Germinal center (tissue), 1 donor: ENCODE data around the gene SGO2.
"Not testable (repeated sequence)": the region's sequence is repeated elsewhere in the genome, so short reads cannot be mapped to it uniquely, and the experiment has no call there.

ENCODE experiments used
- DNase-seq: peaks from one replicate; pipeline ENCODE4 v3.0.0; 2012; ENCODE audit warnings: mixed read lengths, low spot score

SGO2 gene

GRCh38 chr2:200596774-200597570 lies 71.0 kb downstream of the SGO2 start:
- no peak for DNase-seq

GRCh38 chr2:200599206-200599605 lies 73.2 kb downstream of the SGO2 start:
- no peak for DNase-seq

DNA sequence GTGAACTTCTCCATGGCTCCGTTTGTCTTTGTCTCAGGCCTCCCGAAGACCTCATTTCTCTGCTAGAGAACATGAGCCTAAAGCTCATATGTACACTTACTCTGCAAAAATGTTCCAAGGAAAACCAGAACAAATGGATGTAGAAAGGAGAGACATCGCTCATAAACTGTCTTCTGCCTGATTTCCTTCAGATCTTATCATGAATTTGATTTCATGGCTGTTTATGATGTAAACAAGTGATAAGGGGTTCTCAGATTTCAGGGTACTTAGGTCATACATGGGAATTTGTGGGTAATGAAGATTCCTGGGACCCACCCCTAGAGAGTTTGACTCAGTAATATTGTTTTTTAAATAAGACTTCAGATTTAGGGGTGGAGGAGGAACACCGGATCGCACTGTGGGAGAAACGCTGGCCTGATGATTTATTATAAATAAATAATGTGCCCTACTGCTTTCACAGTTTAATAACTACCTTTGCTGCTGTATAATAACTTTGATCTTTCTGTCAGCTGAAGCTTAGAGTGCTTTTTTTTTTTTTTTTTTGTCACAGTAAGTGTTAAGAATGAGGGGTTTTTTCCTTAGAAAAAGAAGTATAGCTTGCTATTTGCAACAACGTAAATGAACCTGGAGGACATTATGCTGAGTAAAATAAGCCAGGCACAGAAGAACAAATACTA lies 74.7 kb downstream of the SGO2 start:
- no peak for DNase-seq

DNA sequence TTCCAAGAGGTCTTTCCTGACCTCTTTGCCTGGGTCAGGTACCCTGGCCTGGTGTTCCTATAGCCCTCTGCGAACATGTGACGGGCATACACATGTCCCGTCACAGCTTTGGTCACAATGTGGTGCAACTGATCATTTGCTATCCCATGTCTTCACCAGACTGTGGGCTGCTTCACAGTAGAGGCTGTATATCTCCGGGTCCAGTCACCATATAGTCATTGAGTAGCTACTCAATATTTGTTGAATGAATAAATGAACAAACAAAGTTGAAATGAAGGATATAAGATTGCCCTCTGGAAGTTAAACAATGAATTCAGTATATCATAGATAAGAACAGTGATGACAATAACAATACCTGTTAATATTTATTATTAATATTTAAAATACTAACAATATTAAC lies 76.6 kb downstream of the SGO2 start:
- no peak for DNase-seq

GRCh38 chr2:200603972-200604371 lies 78.0 kb downstream of the SGO2 start:
- DNase-seq, result no peak

- no peak for DNase-seq
Observed at GRCh38 chr2:200604571-200605255, 78.7 kb downstream of the SGO2 start.

- no peak for DNase-seq
Observed at GRCh38 chr2:200608341-200609027, 82.5 kb downstream of the SGO2 start.

- no peak for DNase-seq
Observed at GRCh38 chr2:200609028-200609614, 83.1 kb downstream of the SGO2 start.

- DNase-seq, result not testable (repeated sequence)
Observed at GRCh38 chr2:200610217-200610616, 84.2 kb downstream of the SGO2 start.

DNA sequence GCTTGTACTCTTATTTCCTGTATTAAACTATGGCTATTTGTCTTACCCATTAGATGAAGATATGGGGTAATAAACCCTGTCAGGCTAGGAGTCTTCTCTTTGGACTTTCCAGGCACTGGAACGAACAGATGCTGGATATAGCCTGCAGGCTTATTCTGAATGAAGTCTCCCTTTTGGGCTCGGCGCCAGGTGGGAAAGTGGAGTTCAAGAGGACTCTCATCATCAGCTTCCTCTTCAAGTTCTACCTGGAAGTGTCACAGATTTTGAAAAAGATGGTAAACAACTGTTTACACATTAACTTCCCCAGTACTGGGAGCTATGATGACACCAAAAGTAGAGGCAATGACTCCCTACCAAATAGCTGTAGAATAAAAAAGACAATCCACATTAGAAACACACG lies 87.7 kb downstream of the SGO2 start:
- DNase-seq, result no peak

DNA sequence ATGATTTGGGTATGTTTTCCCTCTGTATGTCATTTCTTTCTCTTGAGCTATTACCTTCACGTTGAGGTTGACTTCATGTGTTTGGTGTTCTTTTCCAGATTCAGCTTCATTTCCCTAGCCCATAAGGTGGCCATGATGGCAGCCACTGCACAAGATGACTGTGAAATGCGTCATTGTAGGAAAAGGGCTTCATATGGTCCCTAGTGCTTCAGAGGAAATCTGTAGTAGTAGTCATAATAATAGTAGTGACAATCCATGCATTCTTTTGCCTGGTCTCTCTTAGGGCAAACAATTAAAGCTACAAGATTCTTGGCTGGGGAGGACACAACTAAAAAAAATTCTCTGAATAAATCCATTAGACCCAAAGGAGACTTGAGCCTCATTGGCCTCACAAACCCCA lies 88.2 kb downstream of the SGO2 start:
- no peak for DNase-seq

DNA sequence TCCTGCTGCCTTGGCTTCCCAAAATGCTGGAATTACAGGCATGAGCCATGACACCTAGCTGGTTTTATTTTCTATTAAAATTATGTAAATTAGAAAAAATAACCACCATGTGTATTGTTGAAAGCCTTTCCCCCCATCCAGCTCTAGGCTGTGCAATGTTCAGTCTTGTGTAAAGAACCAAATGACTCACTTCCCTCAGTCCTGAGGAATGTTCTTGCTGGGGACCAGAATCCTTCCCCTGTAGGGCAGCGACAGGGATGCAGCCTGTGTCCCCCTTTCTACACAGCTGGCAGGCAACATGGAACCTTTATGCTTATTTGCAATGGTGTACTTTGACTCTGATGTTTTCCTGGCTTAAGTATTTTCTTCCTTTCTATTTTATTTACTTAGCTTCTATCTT lies 89.2 kb downstream of the SGO2 start:
- DNase-seq, result no peak

DNA sequence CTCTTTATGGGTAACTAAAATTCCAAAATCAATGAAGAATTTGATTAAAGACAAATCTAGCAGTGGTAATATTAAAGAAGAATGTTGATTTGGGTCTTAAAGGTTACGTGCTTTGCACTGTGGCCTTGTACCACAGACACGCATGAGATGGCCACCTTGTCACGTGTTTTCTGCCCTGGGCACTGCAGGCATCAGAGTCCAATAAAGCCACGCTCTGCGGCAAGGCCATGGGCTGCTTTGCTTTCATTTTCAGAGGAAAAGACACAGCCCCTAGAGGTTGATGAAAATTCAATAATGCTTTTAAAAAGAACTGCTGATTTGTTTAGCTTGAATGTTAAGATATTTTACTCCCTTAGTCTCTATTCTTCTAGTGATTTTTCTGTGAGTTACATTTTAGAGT lies 90.2 kb downstream of the SGO2 start:
- no peak for DNase-seq

DNA sequence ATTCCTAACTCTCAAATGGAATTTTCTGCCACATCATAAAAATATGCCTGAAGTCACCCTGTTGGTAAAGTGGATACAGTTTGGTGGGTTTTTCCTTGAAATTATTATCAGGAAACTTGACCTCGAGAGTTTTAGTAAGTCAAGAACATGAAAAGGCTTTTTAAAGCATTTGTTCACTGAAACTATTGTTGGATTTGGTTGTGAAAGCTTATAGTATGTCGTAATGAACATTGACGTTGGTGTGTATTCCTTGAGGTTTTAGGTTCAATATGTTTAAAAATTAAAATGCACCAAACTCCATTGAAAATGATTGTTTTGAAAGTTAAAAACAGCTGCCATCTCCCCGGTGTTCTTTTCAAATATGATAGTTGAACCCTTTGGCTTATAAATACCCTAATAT lies 90.6 kb downstream of the SGO2 start:
- DNase-seq, result no peak

DNA sequence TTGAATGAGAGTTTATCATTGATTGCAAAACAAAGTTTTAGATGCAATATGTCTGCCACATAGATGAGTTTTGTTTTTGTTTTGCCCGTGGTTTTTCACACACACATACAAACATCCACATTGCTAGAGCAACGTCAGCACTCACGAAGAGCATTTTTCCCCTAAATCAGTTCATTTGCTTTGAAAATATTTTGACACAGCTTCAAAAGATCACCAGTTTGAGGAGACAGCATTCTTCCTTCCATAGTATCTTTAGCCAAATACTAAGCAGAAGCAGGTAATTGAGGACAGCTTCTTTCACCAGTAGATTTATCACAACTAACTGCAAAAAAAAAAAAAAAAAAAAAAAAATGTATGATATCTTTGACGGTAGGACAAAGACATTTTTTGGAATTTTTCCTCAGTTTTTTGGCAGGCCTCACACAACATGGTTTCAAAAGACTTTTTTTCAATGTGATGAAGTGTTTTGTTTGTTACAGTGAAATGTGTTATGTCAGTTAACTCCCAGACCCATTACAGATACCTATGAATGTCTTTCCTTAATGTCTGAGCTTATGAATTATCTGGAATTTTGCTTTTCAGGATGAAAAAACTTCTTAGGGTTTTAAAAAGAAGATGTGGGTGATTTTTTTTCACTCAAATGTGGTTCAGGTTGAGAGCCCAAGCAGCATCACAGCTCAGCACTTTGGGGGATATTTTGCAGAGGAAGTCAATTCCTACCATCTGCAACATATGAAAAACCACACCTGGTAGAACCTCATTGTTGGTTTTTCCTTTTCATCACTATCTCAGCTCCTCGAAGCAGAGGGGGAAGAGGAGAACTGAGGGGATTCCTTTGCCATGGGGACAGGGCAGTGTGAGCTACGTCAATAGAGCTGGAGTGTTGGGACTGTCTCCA lies 91.4 kb downstream of the SGO2 start:
- no peak for DNase-seq

- no peak for DNase-seq
Observed at GRCh38 chr2:200618054-200618419, 92.0 kb downstream of the SGO2 start.

- no peak for DNase-seq
Observed at GRCh38 chr2:200618590-200619021, 92.6 kb downstream of the SGO2 start.

DNA sequence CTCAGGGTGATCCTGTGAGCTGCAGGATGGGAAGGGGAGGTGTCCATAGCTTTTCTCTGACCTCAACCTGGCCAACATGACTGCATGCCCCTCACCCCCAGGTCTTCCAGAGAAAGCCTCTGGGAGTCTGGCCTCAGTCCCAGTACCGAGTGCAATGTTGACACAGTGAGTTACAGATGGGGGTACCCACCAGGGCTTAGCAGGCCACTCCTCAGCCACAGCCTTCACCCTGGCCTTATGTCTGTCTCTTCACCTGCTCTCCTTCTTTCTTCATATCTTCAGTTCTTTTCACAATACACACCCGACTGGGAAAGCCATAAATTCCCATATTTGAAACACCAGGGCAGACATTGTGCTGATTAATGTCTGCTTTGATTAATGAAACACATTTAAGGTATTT lies 93.3 kb downstream of the SGO2 start:
- DNase-seq, result no peak

GRCh38 chr2:200620606-200621390 lies 94.8 kb downstream of the SGO2 start:
- DNase-seq, result no peak

GRCh38 chr2:200622106-200622505 lies 96.1 kb downstream of the SGO2 start:
- DNase-seq, result no peak
